Psoas muscle (tissue), 8 donors: ENCODE results near the gene ATF5. TPM values are rescaled to one million over a fixed set of nuclear protein-coding genes. Genes with fewer than 3 reads are reported as not detected.

ENCODE experiments used
- ATAC-seq, 4 donors: fragments of 200-7000 bp; cut with Tn5 transposase; one replicate each; pipeline ENCODE4 v1.9.1; 2020; ENCODE audit warnings: moderate library complexity in 3 of 4, mild to moderate bottlenecking in 2 of 4
- DNase-seq, 2 donors: peaks; one replicate each; pipeline ENCODE4 v3.0.0-alpha.2; 2020
- H3K27ac ChIP-seq: fragments of 200-600 bp; one replicate; pipeline ENCODE4 v1.8.0; 2022
- H3K27me3 ChIP-seq, 3 donors: fragments of 200-600 bp in 1 of 3; one replicate each; pipeline versions ENCODE4 v1.6.1 to v1.8.0; 2013 to 2022; ENCODE audit warnings: low read length in 2 of 3, mild to moderate bottlenecking in 2 of 3, moderate library complexity in 1 of 3; ENCODE audit not compliant: insufficient read depth in 3 of 3
- H3K36me3 ChIP-seq, 2 donors: fragments of 200-600 bp in 1 of 2; one replicate each; pipeline versions ENCODE4 v1.6.1 to v1.8.0; 2013 to 2022; ENCODE audit warnings: low read depth in 1 of 2, mild to moderate bottlenecking in 1 of 2, moderate library complexity in 1 of 2; ENCODE audit not compliant: insufficient read depth in 1 of 2
- H3K4me1 ChIP-seq: fragments of 200-600 bp; one replicate; pipeline ENCODE4 v1.8.0; 2022
- H3K4me3 ChIP-seq: fragments of 200-600 bp; one replicate; pipeline ENCODE4 v1.8.0; 2022; ENCODE audit warnings: mild to moderate bottlenecking
- H3K9me3 ChIP-seq: fragments of 200-600 bp; one replicate; pipeline ENCODE4 v1.8.0; 2022
- WGBS, 3 donors: extraction: QIAGEN DNeasy Blood & Tissue Kit; methylation state at CpG; one replicate each; pipeline versions ENCODE4 v1.1.6 to v1.1.7; 2013; 5-methylcytosine and 5-hydroxymethylcytosine counted together
- intact Hi-C, 2 donors: fragments of 100-400 bp; cut with DNase I; formaldehyde crosslinking; loops; one replicate each; pipeline versions ENCODE4 v1.11.0 to v1.14.2; 2022
- polyA plus RNA-seq, 3 donors: library from polyadenylated mRNA; stranded (reverse); fragments of 200-250 nt; gene quantifications; one replicate each; pipeline ENCODE4 v1.2.3, GENCODE V29; 2013
- total RNA-seq, 4 donors: library from RNA; stranded (reverse); fragmentation: NEBNext Ultra II Directional in 2 of 4; extraction: Animal tissue kit (Norgen Biotek cat#: 25700) in 2 of 4; gene quantifications; one replicate each; pipeline versions ENCODE4 v1.2.1 to v1.2.4, GENCODE V29; 2021 to 2023
- TF ChIP-seq, protein P1 (sequence below): fragments of 200-600 bp; IDR thresholded peaks from one replicate; pipeline ENCODE4 v1.8.0; 2022; ENCODE audit warnings: antibody characterized with exemption
- donor health status: healthy with polysubstance abuse.
- donor health status: DM: no; HTN: no; CAD: no; lungs with moderate emphysema.
- donor health status: Bipolar disorder and iron deficiency.
- donor health status: healthy.
- donor health status: DM: yes; HTN: yes; CAD: no.
- donor health status: DM: no; HTN: no; CAD: no.
- donor health status: DM: no; HTN: no; CAD: no.
- donor health status: DM: yes; HTN: yes; CAD: no.

Gene ATF5
- total and polyA plus RNA-seq, 7 donors = 10.0 to 39.4 (median 21.0) TPM

DNA sequence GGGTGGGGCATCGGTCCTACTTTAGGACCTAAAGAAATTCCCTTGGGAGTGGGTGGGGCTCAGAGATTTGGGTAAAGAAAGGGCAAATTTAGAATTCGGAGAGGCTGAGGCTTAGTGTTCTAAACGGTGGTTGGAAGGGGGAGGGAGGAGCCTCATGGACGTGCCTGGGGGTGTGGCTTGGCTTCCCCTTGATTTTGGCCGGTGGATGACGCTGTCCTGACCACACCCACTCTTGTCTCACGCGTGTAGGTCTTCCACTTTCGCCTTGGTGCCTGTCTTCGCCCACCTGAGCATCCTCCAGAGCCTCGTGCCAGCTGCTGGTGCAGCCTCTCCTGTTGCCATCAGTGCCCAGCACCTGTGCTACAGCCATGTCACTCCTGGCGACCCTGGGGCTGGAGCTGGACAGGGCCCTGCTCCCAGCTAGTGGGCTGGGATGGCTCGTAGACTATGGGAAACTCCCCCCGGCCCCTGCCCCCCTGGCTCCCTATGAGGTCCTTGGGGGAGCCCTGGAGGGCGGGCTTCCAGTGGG, 1.5 kb downstream of the ATF5 start:
- DNase-seq = peak; percentile 47 to 74
- WGBS, 3 donors = 48 to 55% (median 54%) methylated on average over 15 of the region's 15 CpGs

DNA sequence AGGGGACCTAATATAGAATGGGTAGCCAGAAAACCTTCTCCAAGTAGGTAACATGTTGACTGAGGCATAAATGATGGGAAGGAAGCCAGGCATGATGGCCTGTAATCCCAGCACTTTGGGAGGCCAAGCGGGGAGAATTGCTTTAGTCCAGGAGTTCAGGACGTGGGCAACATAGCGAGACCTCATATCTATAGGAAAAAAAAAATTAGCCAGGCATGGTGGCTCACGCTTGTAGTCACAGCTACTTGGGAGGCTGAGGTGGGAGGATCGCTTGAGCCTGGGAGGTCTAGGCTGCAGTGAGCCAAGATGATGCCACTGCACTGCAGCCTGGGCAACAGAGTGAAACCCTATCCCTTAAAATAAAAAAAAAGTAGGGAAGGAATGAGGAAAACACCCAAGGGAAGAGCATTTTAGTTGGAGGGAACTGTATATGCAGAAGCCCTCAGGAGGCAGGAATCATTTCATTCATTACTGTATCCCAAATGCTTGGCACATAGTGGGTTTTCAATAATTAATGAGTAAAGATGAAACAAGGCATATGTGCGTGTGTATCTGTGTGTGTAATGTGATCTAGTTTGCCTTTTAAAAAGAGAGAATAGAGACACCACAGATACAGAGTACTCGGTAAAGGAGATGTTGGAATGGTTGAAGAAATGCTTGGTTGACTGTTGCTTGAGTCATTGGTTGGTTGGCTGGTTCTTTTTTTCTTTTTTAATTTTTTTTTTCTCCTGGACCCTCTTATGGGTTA, 2.5 kb downstream of the ATF5 start:
- TF ChIP-seq, protein P1, sequence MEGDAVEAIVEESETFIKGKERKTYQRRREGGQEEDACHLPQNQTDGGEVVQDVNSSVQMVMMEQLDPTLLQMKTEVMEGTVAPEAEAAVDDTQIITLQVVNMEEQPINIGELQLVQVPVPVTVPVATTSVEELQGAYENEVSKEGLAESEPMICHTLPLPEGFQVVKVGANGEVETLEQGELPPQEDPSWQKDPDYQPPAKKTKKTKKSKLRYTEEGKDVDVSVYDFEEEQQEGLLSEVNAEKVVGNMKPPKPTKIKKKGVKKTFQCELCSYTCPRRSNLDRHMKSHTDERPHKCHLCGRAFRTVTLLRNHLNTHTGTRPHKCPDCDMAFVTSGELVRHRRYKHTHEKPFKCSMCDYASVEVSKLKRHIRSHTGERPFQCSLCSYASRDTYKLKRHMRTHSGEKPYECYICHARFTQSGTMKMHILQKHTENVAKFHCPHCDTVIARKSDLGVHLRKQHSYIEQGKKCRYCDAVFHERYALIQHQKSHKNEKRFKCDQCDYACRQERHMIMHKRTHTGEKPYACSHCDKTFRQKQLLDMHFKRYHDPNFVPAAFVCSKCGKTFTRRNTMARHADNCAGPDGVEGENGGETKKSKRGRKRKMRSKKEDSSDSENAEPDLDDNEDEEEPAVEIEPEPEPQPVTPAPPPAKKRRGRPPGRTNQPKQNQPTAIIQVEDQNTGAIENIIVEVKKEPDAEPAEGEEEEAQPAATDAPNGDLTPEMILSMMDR = no peak
- H3K4me3 ChIP-seq = no peak overlapping the region
- H3K27me3 ChIP-seq = no peaks in the 10 kb centered on the region
- H3K36me3 ChIP-seq = peaks cover 0 to 19% of the 10 kb centered on the region in 2 donors
- WGBS, 3 donors = 85 to 88% (median 86%) methylated on average over 7 of the region's 7 CpGs
- DNase-seq = no peak
- peaks cover 18% of the 10 kb centered on the region for H3K4me1 ChIP-seq
- no peak overlapping the region for H3K27ac ChIP-seq
- intact Hi-C loops = loop anchor here in 1 of 2 donors (10.0 kb wide), 1 partner anchor 203 kb away; no protein-coding TSS in a partner anchor
- no peak for ATAC-seq
- H3K9me3 ChIP-seq = no peaks in the 10 kb centered on the region

More for the DNA sequence above, 1.5 kb downstream of the ATF5 start:
- Histone ChIP-seq H3K9me3 (no peaks in the 10 kb centered on the region), H3K4me1 (peaks cover 19% of the 10 kb centered on the region), H3K36me3 (peaks cover 0 to 28% of the 10 kb centered on the region in 2 donors), H3K27me3 (no peaks in the 10 kb centered on the region), H3K4me3 (peak overlapping the region; percentile 98), H3K27ac (peak overlapping the region; percentile 88)
- intact Hi-C loops = loop anchor here in 1 of 2 donors (10.0 kb wide), 1 partner anchor 204 kb away; no protein-coding TSS in a partner anchor
- TF ChIP-seq, protein P1 = no peak
- no peak for ATAC-seq

DNA sequence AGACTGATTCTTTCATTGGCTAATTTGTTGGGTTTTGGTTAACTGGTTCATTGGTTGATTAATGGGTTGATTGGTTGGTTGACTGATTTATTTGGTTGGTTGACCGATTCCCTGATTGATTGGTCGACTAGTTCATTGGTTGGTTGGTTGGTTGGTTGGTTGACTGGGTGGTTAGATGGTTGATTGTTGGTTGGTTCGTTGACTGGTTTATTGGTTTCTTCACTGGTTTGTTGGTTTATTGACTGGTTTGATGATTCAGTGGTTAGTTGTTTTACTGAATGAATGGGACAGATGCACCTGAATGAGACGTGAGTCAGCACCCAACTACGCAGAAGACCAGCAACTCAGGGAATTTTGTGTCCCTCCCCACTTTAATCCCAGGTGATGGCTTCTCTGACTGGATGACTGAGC, 3.0 kb downstream of the ATF5 start:
- Histone ChIP-seq H3K4me3 (no peak overlapping the region), H3K9me3 (no peaks in the 10 kb centered on the region), H3K4me1 (peaks cover 16% of the 10 kb centered on the region), H3K36me3 (peaks cover 0 to 15% of the 10 kb centered on the region in 2 donors), H3K27ac (no peak overlapping the region), H3K27me3 (no peaks in the 10 kb centered on the region)
- DNase-seq = no peak
- TF ChIP-seq, protein P1 = no peak
- ATAC-seq = no peak
- WGBS, 3 donors = 93 to 96% (median 95%) methylated on average over 5 of the region's 5 CpGs
- intact Hi-C loops = loop anchor here in 1 of 2 donors (10.0 kb wide), 1 partner anchor 203 kb away; no protein-coding TSS in a partner anchor

DNA sequence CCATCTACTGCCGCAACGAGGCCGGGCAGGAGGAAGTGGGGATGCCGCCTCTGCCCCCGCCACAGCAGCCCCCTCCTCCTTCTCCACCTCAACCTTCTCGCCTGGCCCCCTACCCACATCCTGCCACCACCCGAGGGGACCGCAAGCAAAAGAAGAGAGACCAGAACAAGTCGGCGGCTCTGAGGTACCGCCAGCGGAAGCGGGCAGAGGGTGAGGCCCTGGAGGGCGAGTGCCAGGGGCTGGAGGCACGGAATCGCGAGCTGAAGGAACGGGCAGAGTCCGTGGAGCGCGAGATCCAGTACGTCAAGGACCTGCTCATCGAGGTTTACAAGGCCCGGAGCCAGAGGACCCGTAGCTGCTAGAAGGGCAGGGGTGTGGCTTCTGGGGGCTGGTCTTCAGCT, 3.7 kb downstream of the ATF5 start:
- Histone ChIP-seq H3K36me3 (peaks cover 0 to 8% of the 10 kb centered on the region in 2 donors), H3K27ac (no peak overlapping the region), H3K27me3 (no peaks in the 10 kb centered on the region), H3K4me1 (peaks cover 10% of the 10 kb centered on the region), H3K9me3 (no peaks in the 10 kb centered on the region), H3K4me3 (no peak overlapping the region)
- TF ChIP-seq, protein P1 = no peak
- no peak for DNase-seq
- 91 to 95% (median 94%) methylated on average over 21 to 25 of the region's 25 CpGs for WGBS, 3 donors
- no peak for ATAC-seq
- intact Hi-C loops = loop anchor here in 1 of 2 donors (10.0 kb wide), 1 partner anchor 202 kb away; no protein-coding TSS in a partner anchor
